ENCODE results near the gene INAVA. TPM values are rescaled to one million over a fixed set of nuclear protein-coding genes. Genes with fewer than 3 reads are reported as not detected.

INAVA gene
- total RNA-seq, 1 experiment from 2014 or later: 41.2 TPM

- TF ChIP-seq TP53 (CRISPR knock-in tag; IDR thresholded peaks at IDR 0.05) (peak; percentile 60; the same call in 1 of the 2 replicates), ZNF532 (CRISPR knock-in tag; IDR thresholded peaks at IDR 0.05; ENCODE audit: borderline replicate concordance) (no peak), ZNF671 (CRISPR knock-in tag; IDR thresholded peaks at IDR 0.05) (no peak), TEAD1 (CRISPR knock-in tag; IDR thresholded peaks at IDR 0.05) (no peak), EMX1 (CRISPR knock-in tag; IDR thresholded peaks at IDR 0.05) (0 out of 2 replicates have a peak, but pooled peaks have one; percentile 29), E2F5 (CRISPR knock-in tag; IDR thresholded peaks at IDR 0.05) (peak; percentile 89; the same call in 1 of the 2 replicates), ZNF138 (CRISPR knock-in tag; conservative IDR thresholded peaks at IDR 0.05) (no peak), FOXP1 (CRISPR knock-in tag; IDR thresholded peaks at IDR 0.05; ENCODE audit: borderline replicate concordance) (no peak; the same call in 1 of the 2 replicates), MAX (CRISPR knock-in tag; IDR thresholded peaks at IDR 0.05) (0 out of 2 replicates have a peak, but pooled peaks have one; percentile 22), PRDM15 (CRISPR knock-in tag; IDR thresholded peaks at IDR 0.05) (no peak), ZNF281 (CRISPR knock-in tag; IDR thresholded peaks at IDR 0.05) (no peak), ATF3 (CRISPR knock-in tag; conservative IDR thresholded peaks at IDR 0.05) (no peak), ETV6 (CRISPR knock-in tag; IDR thresholded peaks at IDR 0.05) (0 out of 2 replicates have a peak, but pooled peaks have one; percentile 10), ZNF423 (CRISPR knock-in tag; IDR thresholded peaks at IDR 0.05) (peak; percentile 91), SP1 (CRISPR knock-in tag; conservative IDR thresholded peaks at IDR 0.05) (peak; percentile 48; the same call in 1 of the 2 replicates), GABPB1 (CRISPR knock-in tag; IDR thresholded peaks at IDR 0.05) (peak; percentile 40; the same call in 1 of the 2 replicates), ZNF219 (CRISPR knock-in tag; IDR thresholded peaks at IDR 0.05; ENCODE audit: borderline replicate concordance) (no peak), ZNF396 (CRISPR knock-in tag; IDR thresholded peaks at IDR 0.05; ENCODE audit: borderline replicate concordance) (no peak), CREM (CRISPR knock-in tag; IDR thresholded peaks at IDR 0.05) (0 out of 2 replicates have a peak, but pooled peaks have one; percentile 31), SMAD4 (CRISPR knock-in tag; IDR thresholded peaks at IDR 0.05) (no peak), HMGXB4 (CRISPR knock-in tag; IDR thresholded peaks at IDR 0.05) (peak; percentile 88), TEAD4 (CRISPR knock-in tag; IDR thresholded peaks at IDR 0.05) (no peak), NR2C2 (CRISPR knock-in tag; IDR thresholded peaks at IDR 0.05) (no peak)
These were observed 3.6 kb upstream of the INAVA start (continued) for GRCh38 chr1:200890818-200891773.

All from WTC11 (cell line).